HG03575 (cell line): ENCODE results near the gene PTPN18.
"Not testable (repeated sequence)": the region's sequence is repeated elsewhere in the genome, so short reads cannot be mapped to it uniquely, and the experiment has no call there.

Experiments used
- ATAC-seq: cut with Tn5 transposase; IDR thresholded peaks from one replicate; pipeline ENCODE4 v1.9.1; 2021; ENCODE audit not compliant: unreplicated experiment, insufficient number of reproducible peaks, low FRiP score; ENCODE audit errors: extremely low read depth

PTPN18 gene, protein sequence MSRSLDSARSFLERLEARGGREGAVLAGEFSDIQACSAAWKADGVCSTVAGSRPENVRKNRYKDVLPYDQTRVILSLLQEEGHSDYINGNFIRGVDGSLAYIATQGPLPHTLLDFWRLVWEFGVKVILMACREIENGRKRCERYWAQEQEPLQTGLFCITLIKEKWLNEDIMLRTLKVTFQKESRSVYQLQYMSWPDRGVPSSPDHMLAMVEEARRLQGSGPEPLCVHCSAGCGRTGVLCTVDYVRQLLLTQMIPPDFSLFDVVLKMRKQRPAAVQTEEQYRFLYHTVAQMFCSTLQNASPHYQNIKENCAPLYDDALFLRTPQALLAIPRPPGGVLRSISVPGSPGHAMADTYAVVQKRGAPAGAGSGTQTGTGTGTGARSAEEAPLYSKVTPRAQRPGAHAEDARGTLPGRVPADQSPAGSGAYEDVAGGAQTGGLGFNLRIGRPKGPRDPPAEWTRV

DNA sequence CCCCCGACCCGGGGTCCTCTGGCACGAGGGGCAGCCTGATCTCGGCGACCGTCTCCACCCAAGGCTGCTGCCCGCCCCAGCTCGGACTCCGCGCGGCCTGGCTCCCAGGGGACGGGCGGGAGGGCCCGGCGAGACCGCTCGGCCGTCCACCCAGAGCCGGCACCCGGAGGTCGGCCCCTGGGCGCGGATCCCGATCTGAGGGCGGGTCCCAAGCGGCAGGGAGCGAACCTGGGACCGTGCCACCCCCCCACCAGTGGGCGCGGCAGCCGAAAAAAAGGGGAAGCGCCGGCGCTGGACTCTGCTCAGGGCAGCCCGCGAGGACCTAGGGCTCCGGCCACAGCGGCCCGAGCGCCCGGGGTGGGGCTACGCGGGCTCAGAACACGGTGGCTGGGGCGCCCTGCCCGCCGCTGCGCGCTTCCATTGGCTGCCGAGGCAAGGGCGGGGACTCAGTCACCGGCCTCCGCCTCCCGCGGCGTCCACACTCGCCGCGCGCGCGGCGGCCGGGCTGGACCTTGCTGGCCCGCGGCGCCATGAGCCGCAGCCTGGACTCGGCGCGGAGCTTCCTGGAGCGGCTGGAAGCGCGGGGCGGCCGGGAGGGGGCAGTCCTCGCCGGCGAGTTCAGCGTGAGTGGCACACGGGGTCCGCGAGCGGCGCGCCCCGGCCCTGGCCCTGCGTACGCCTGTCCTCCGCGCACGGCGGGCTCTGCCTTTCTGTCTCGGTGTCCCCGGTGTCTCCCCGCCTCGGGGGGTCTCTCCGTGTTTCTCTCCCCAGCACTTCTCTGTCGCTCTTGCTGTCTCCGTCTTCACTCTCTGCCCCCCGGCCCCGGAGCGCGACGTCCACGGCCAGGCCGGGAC lies at the start of gene PTPN18:
Gene PTPN18 (plus strand): TSS at position 479 of the 854 bp plus-strand sequence. CDS start 52 bp downstream, at position 531.
- no peak for ATAC-seq

- no peak for ATAC-seq
Observed at GRCh38 chr2:130307850-130308249, 48.0 kb upstream of the PTPN18 start.

- ATAC-seq: no peak
Observed at GRCh38 chr2:130310881-130311280, 45.0 kb upstream of the PTPN18 start.

DNA sequence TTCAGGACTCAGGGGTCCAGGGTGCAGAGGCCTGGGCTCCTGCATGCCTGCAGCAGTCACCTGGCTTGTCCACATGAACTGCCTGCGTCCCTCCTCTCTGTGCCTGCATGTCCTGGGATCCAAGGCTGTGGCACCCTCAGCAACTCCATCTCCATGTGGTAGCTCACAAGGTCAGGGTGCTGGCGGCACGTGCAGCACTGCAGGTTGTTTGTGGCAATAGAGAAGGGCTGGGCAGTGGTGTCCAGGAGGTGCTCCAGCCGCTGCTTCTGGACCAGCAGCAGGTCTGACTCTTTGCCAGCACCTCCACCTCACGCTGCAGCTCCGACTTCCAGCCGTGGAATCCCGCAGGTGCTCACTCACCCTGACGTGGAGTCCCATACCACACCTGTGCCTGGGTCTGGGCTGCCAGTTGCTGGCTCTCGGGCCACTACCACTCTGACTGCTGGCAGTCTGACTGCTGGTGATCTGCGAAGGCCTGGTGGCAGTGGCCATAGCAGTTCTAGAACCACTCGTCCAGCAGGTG lies 42.0 kb upstream of the PTPN18 start:
- no peak for ATAC-seq

DNA sequence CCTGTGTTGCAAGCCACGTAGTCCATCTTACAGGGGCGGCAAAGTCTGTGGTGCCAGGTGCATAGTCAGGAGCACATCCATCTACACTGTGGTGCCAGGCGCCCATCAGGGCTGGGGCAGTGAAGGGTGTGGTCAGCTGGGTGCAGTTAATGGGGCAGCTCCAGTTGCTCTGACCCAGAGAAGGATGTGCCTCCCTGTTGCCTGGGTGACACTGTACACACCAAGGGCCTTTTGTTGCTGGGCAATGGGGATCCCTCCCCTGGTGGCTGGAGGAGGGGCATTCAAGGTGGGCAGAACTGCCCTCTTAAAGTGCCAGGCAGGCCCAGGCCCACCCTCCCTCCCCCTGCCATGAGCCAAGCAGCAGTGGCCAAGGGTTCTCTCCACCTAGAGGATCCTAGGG lies 41.5 kb upstream of the PTPN18 start:
- ATAC-seq: no peak

- ATAC-seq: no peak
Observed at GRCh38 chr2:130316596-130316995, 39.3 kb upstream of the PTPN18 start.

DNA sequence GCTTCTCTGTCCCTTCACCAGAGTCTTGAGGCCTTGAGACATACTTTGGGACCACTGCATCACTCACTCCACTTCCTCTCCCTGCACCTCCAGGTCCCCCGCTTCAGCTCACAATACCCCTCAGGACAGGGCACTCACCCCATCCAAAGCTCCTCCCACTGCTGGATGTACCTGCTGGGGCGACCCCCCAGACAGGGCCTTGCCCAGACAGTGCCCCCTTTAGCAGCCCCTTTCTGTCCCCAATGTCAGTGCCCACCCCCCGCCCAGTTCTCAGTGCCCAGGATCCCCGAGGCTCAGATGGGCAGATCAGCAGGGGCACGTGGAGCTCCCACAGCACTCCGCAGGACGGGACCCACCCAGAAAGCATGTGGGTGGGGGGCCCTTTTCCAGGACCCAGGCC lies 37.0 kb upstream of the PTPN18 start:
- ATAC-seq: no peak

GRCh38 chr2:130319536-130319935 lies 36.3 kb upstream of the PTPN18 start:
- ATAC-seq: no peak

DNA sequence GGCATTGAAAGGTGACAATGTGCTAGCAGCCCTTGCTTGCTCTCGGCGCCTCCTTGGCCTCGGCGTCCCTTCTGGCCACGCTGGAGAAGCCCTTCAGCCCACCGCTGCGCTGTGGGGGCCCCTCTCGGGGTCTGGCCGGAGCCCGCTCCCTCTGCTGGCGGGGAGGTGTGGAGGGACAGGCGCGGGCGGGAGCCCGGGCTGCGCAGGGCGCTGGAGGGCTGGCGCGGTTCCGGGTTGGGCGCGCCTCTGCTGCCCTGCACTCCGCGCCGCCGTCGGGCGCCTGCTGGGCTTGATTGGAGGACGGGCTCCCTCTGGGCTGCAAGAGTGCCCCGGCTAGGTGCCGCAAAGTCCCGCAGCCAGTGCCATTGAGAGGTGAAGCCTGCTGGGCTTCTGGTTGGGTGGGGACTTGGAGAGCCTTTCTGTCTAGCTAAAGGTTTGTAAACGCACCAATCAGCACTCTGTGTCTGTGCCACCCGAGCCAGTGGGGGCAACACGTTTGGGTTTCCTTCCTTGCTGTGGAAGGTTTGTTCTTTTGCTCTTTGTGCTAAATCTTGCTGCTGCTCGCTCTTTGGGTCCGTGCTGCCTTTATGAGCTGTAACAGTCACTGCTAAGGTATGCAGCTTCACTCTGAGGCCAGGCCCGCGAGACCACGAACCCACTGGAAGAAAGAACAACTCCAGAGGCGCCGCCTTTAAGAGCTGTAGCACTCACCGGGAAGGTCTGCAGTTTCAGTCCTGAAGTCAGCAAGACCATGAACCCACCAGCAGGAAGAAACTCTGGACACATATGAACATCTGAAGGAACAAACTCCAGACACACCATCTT lies 27.9 kb upstream of the PTPN18 start:
- ATAC-seq: no peak

- no peak for ATAC-seq
Observed at GRCh38 chr2:130328710-130329109, 27.1 kb upstream of the PTPN18 start.

DNA sequence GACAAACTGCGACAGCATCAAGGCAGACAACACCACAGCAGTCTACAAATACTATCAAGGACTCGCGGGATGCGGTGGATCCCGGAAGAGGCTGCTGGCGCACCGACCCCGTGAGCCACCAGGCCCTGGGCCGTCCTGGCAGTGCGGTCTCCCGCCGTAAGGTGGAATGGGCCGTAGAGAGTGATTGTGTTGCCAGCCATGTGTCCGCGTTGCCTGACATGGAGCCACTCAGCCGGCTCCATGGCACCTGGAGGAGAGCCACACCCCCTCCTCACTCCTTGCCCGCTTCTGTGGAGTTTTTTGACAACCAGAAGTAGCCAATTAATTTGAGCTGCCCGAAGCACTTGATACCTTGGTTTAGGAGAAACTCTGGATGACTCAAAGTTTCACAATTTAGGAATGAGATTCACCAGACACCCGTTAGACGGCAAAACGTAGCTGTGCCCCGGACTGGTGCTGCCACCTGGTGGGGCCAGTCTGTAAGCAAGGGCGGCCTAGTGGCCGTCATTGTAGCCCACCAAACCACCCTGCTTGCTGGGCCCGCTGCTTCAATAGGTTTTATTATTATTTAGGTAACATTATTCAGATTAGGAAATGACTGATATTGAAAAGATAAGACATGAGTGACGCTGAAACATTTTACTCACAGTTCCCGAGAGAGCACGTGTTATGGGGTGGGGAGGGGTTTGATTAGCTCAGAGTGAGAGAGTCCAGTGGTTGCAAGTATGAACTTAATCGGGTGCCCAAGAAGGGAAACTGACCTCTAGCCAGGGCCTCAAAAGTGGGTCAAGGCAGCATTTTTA lies 23.4 kb upstream of the PTPN18 start:
- ATAC-seq: no peak

DNA sequence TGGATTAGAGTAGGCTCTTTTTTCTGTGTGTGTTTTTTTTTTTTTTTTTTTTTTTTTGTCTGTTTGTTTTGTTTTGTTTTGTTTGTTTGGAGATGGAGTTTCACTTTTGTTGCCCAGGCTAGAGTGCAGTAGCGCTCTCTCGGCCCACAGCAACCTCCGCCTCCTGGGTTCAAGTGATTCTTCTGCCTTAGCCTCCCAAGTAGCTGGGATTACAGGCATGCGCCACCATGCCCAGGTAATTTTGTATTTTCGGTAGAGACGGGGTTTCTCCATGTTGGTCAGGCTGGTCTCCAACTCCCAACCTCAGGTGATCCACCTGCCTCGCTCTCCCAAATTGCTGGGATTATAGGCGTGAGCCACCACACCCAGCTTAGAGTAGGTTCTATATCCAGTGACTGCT lies 22.6 kb upstream of the PTPN18 start:
- ATAC-seq: not testable (repeated sequence)

DNA sequence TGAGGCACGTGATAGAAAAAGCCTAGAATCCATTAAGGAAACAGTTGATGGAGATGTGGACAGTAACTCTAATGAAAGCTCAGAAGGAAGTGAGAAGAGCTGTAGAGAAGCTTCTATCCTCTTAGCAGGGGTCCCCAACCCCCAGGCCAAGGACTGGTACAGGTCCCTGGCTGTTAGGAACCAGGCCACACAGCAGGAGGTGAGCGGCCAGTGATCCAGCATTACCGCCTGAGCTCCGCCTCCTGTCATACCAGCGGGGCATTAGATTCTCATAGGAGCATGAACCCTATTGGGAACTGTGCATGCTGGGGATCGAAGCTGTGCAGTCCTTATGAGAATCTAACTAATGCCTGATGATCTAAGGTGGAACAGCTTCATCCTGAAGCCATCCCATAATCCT lies 21.8 kb upstream of the PTPN18 start:
- no peak for ATAC-seq

GRCh38 chr2:130335226-130335625 lies 20.6 kb upstream of the PTPN18 start:
- no peak for ATAC-seq

GRCh38 chr2:130336150-130336876 lies 19.5 kb upstream of the PTPN18 start:
- ATAC-seq: no peak

DNA sequence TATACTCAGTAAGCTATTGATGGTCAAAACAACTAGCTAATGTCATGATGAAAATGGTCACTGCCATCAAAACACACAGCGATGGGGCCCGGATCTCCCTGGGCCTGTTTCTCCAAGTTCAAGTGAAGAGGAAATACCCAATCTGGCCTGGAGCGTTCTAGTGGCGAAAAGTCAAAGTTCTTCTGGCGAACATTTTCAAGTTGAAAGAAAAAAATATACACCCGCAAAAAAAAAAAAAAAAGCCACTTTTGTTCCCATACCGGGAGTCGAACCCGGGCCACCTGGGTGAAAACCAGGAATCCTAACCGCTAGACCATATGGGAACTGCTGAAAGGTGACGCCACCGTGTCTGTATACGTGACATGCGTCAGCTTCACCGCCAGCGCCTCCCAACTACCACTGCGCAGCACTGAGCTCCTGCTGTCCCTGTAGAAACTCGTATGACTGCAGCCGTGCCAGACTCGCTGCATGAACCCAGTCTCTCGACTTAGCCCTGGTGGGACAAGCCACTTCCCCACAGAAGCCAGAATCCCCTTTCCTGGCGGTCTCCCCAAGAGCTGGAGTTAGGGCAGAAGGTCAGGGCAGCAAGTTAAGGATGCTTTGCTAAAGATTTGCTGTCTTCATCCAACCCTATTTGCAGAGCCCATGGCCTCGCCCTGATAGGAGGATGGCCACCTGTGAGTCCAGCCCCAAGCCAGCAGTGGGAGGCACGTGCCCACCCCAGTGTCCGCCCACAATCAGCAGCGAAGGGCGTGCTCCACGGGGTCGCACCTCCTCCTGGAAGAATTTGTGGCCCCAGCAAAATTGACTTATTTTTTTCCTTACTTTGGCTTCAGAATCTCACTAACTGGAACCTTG lies 18.8 kb upstream of the PTPN18 start:
- ATAC-seq: no peak
